Thyroid gland (tissue), 4 donors: ENCODE measurements around the gene KLKB1. TPM values are rescaled to one million over a fixed set of nuclear protein-coding genes. Genes with fewer than 3 reads are reported as not detected.

Experiments
- DNase-seq, 2 donors: peaks; one replicate each; pipeline ENCODE4 v3.0.0-alpha.2; 2019
- H3K27ac ChIP-seq, 3 donors: fragments of 200-600 bp; sonication (generic); 1 replicate in 2 of 3; 2 replicates in 1 of 3; pipeline ENCODE4 v1.5.1; 2016 to 2019; ENCODE audit warnings: mild to moderate bottlenecking in 1 of 3, moderate library complexity in 1 of 3
- H3K27me3 ChIP-seq: fragments of 200-600 bp; sonication (generic); one replicate; pipeline ENCODE4 v1.5.1; 2019
- H3K36me3 ChIP-seq, 2 donors: fragments of 200-600 bp; sonication (generic); one replicate each; pipeline ENCODE4 v1.5.1; 2016 to 2019
- H3K4me1 ChIP-seq, 2 donors: fragments of 200-600 bp; sonication (generic); one replicate each; pipeline ENCODE4 v1.5.1; 2017 to 2019
- H3K4me3 ChIP-seq, 3 donors: fragments of 200-600 bp; sonication (generic); replicated peaks in 1 of 3; 1 replicate in 2 of 3; 2 replicates in 1 of 3; pipeline ENCODE4 v1.5.1; 2016; ENCODE audit warnings: mild to moderate bottlenecking in 1 of 3
- H3K9me3 ChIP-seq: fragments of 200-600 bp; sonication (generic); one replicate; pipeline ENCODE4 v1.5.1; 2017
- CTCF ChIP-seq, 6 experiments: fragments of 200-600 bp in 3 of 6; fragments of 450-650 bp in 3 of 6; sonication (generic) in 3 of 6; IDR thresholded peaks; one replicate each; pipeline ENCODE4 v1.5.1; 2016 to 2019; ENCODE audit warnings: antibody characterized with exemption in 6 of 6, mild to moderate bottlenecking in 2 of 6, inconsistent platforms in 1 of 6, moderate library complexity in 1 of 6
- POLR2A ChIP-seq, 2 donors: fragments of 450-650 bp; IDR thresholded peaks; one replicate each; pipeline ENCODE4 v1.6.1; 2017; ENCODE audit warnings: antibody characterized with exemption in 2 of 2, mild to moderate bottlenecking in 2 of 2, moderate library complexity in 1 of 2
- WGBS, 2 donors: methylation state at CpG; one replicate each; pipeline ENCODE4 v1.1.5; 2017; 5-methylcytosine and 5-hydroxymethylcytosine counted together
- intact Hi-C: fragments of 100-400 bp; cut with DNase I; formaldehyde crosslinking; loops from one replicate; pipeline ENCODE4 v1.15.1; 2023
- total RNA-seq, 4 donors: library from RNA; depleted of rRNA; stranded (reverse); fragments of >200 nt; gene quantifications; one replicate each; pipeline ENCODE4 v1.2.3, GENCODE V29; 2016

The KLKB1 gene
- total RNA-seq: 10 to 100 TPM in 1 of 4 donors, 1 to 10 TPM in 2, not detected in 1; 1.2 to 11.8 (median 2.3) TPM

DNA sequence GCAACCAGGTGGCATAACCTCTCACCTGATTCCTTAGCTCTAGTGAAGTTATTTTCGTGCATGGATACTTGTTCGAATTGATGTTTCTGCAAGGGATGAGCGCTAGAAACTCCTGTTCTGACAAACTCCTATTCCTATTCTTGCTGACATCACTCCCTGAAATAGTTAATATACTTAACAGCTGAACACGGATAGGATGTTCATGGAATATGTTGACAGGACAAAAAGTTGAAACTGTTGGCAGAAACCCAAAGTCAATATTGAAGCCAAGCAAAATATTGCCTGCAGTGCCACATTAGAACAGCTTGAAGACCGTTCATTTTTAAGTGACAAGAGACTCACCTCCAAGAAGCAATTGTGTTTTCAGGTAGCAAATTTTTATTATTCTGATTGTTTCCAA, at the start of gene KLKB1:
Gene KLKB1 (plus strand): TSS at position 287 of the 400 bp plus-strand sequence. CDS start 689 bp downstream, outside the sequence.
- DNase-seq: no peak
- H3K4me1 ChIP-seq: no peaks in the 10 kb centered on the region
- intact Hi-C loops: no loop called here
- H3K27me3 ChIP-seq: no peaks in the 10 kb centered on the region
- WGBS, 2 donors: 59 to 65% methylated on average over 5 of the region's 5 CpGs
- TF ChIP-seq POLR2A (IDR thresholded peaks at IDR 0.05): no peak
- no peak within 1 kb of the TSS for H3K27ac ChIP-seq
- no peaks in the 10 kb centered on the region for H3K9me3 ChIP-seq
- no peak within 1 kb of the TSS for H3K4me3 ChIP-seq
- no peaks in the 10 kb centered on the region for H3K36me3 ChIP-seq

GRCh38 chr4:186188107-186188506, 39.2 kb upstream of the KLKB1 start:
- TF ChIP-seq CTCF (IDR thresholded peaks at IDR 0.05): no peak
- no peak for TF ChIP-seq POLR2A (IDR thresholded peaks at IDR 0.05)
- Histone ChIP-seq H3K4me3 (no peak overlapping the region), H3K27ac (no peak overlapping the region), H3K9me3 (no peaks in the 10 kb centered on the region), H3K36me3 (no peaks in the 10 kb centered on the region), H3K27me3 (no peaks in the 10 kb centered on the region), H3K4me1 (peaks cover 6 to 18% of the 10 kb centered on the region in 2 donors)
- no peak for DNase-seq
- intact Hi-C loops: no loop called here
- WGBS, 2 donors: 65 to 95% methylated on average over 3 of the region's 3 CpGs

GRCh38 chr4:186189656-186190055, 37.7 kb upstream of the KLKB1 start:
- TF ChIP-seq POLR2A (IDR thresholded peaks at IDR 0.05): no peak
- Histone ChIP-seq H3K27ac (peak overlapping the region in 1 of 3 donors; percentile 95), H3K36me3 (no peaks in the 10 kb centered on the region), H3K4me1 (peaks cover 9 to 20% of the 10 kb centered on the region in 2 donors), H3K27me3 (no peaks in the 10 kb centered on the region), H3K4me3 (no peak overlapping the region), H3K9me3 (no peaks in the 10 kb centered on the region)
- no peak for DNase-seq
- intact Hi-C loops: no loop called here
- 89 to 98% methylated on average over 4 of the region's 4 CpGs for WGBS, 2 donors

DNA sequence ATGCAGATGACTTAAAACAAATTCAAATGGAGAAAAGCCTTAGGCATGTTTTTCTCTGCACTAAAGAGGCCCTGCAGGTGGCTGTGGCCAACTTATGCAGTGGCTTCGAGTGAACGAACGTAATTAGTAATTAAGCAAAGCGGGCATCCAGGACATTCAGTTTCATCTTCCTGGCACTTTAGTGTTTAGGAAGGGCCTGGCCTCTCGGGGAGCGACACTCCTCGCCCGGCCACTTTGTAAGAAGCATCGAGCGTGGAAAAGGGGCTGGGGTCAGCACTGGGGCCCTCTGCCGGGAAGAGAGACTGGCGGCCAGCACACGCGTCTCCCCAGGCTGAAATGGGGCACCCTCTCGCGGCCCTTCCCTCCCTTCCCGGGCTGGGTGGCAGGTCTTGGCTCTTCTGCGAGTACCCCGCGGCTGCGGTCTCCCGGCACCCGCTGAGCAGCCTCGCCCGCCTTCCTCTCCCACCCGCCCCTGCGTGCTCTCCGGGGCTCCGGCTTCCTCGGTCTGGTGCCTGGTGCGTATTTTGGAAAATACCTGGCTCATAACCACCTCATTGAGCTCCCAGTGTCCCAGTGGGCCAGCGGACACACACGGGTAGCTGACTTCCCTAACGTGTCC, 36.6 kb upstream of the KLKB1 start:
- Histone ChIP-seq H3K27me3 (no peaks in the 10 kb centered on the region), H3K9me3 (no peaks in the 10 kb centered on the region), H3K4me1 (peaks cover 9 to 20% of the 10 kb centered on the region in 2 donors), H3K27ac (peak overlapping the region; percentile 75 to 99 (median 95)), H3K36me3 (no peaks in the 10 kb centered on the region), H3K4me3 (peak overlapping the region; percentile 54 to 78 (median 70))
- no peak for DNase-seq
- intact Hi-C loops: no loop called here
- 1 to 2% methylated on average over 18 to 23 of the region's 34 CpGs for WGBS, 2 donors
- TF ChIP-seq CTCF (IDR thresholded peaks at IDR 0.05) (peak in 1 of 6 experiments; percentile 12), POLR2A (IDR thresholded peaks at IDR 0.05) (no peak)

DNA sequence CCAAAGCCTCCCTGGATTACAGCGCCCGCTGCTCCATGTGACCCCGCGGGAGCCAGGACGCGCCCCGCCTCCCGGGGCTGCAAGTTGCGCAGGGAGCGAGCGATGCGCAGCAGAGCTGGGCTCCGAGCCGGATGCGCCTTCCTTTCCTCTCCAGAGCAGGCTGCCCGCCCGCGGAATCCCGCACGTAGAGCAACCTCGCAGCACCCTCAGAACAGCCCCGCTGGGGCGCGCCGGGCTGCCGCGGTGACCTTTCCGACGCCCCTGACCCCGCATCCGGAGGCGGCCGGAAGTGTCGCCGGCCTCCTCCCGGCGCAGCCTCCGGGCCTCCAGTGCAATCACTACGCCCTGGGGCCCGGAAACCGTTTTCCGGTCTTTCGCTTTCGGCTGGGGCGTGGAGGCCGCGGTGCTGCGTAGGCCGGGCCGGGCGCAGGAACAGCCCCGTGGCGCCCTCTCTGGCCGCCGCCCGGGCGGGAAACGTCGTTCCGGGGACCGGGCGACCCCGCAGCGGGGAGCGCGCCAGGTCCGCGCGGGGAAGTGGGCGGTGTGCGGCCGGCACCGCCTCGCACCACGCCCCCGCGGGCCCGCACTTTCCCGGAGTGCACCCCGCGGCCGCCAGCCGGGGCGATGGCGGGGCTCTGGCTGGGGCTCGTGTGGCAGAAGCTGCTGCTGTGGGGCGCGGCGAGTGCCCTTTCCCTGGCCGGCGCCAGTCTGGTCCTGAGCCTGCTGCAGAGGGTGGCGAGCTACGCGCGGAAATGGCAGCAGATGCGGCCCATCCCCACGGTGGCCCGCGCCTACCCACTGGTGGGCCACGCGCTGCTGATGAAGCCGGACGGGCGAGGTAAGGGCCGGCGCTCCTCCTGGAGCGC, 35.9 kb upstream of the KLKB1 start, which contains the start of gene CYP4V2:
Gene CYP4V2 (plus strand): TSS at position 368 of the 866 bp plus-strand sequence. CDS start 257 bp downstream, at position 625.
- intact Hi-C loops: no loop called here
- H3K27me3 ChIP-seq: no peaks in the 10 kb centered on the region
- peak within 1 kb of the TSS; percentile 54 to 78 (median 70) for H3K4me3 ChIP-seq
- peaks cover 9 to 20% of the 10 kb centered on the region in 2 donors for H3K4me1 ChIP-seq
- WGBS, 2 donors: 5% methylated on average over 13 of the region's 107 CpGs; no CpG with 5 or more reads in 1 of the 2 donors
- peak within 1 kb of the TSS; percentile 75 to 99 (median 95) for H3K27ac ChIP-seq
- TF ChIP-seq POLR2A (IDR thresholded peaks at IDR 0.05): peak in 1 of 2 donors; percentile 61
- TF ChIP-seq CTCF (IDR thresholded peaks at IDR 0.05): peak in 3 of 6 experiments; percentile 17 to 48 (median 24)
- DNase-seq: peak; percentile 76 to 81
- no peaks in the 10 kb centered on the region for H3K36me3 ChIP-seq
- H3K9me3 ChIP-seq: no peaks in the 10 kb centered on the region
